Tibial nerve (tissue), 4 donors: ENCODE measurements around the gene MTCL1. TPM values are rescaled to one million over a fixed set of nuclear protein-coding genes. Genes with fewer than 3 reads are reported as not detected.
"Not testable (repeated sequence)": the region's sequence is repeated elsewhere in the genome, so short reads cannot be mapped to it uniquely, and the experiment has no call there.

Experiments
- DNase-seq, 2 donors: peaks; one replicate each; pipeline ENCODE4 v3.0.0-alpha.2; 2019; ENCODE audit warnings: low spot score in 2 of 2
- H3K27ac ChIP-seq, 4 donors: fragments of 200-600 bp; sonication (generic) in 3 of 4; one replicate each; pipeline ENCODE4 v1.5.1; 2017 to 2019; ENCODE audit warnings: mild to moderate bottlenecking in 1 of 4
- H3K27me3 ChIP-seq, 2 donors: fragments of 200-600 bp; sonication (generic) in 1 of 2; one replicate each; pipeline versions ENCODE4 v1.5.1 to v1.6.0; 2017 to 2019
- H3K36me3 ChIP-seq, 3 donors: fragments of 200-600 bp; sonication (generic); one replicate each; pipeline ENCODE4 v1.5.1; 2018 to 2019
- H3K4me1 ChIP-seq, 4 donors: fragments of 200-600 bp; sonication (generic) in 3 of 4; one replicate each; pipeline ENCODE4 v1.5.1; 2017 to 2019
- H3K4me3 ChIP-seq, 4 donors: fragments of 200-600 bp; sonication (generic) in 3 of 4; one replicate each; pipeline ENCODE4 v1.5.1; 2017 to 2019; ENCODE audit warnings: mild to moderate bottlenecking in 1 of 4, moderate library complexity in 1 of 4
- H3K9me3 ChIP-seq, 4 donors: fragments of 200-600 bp; sonication (generic) in 3 of 4; one replicate each; pipeline ENCODE4 v1.5.1; 2017 to 2019
- EP300 ChIP-seq, 2 donors: sonication (generic); formaldehyde crosslinking; IDR thresholded peaks; one replicate each; pipeline ENCODE4 v1.6.1; 2017; ENCODE audit warnings: antibody characterized with exemption in 2 of 2, mild to moderate bottlenecking in 1 of 2
- POLR2A ChIP-seq, 2 donors: fragments of 450-650 bp; IDR thresholded peaks; one replicate each; pipeline ENCODE4 v1.6.1; 2017; ENCODE audit warnings: antibody characterized with exemption in 2 of 2, mild to moderate bottlenecking in 2 of 2, moderate library complexity in 2 of 2
- WGBS, 2 donors: methylation state at CpG; one replicate each; pipeline ENCODE4 v1.1.5; 2018; 5-methylcytosine and 5-hydroxymethylcytosine counted together
- total RNA-seq, 4 donors: library from RNA; depleted of rRNA; stranded (reverse); fragments of >200 nt; gene quantifications; one replicate each; pipeline ENCODE4 v1.1.0, GENCODE V29; 2016
- TF ChIP-seq, protein P1 (sequence below), 5 experiments: fragments of 200-600 bp in 3 of 5; fragments of 450-650 bp in 2 of 5; sonication (generic) in 3 of 5; IDR thresholded peaks; one replicate each; pipeline ENCODE4 v1.5.1; 2016 to 2019; ENCODE audit warnings: antibody characterized with exemption in 5 of 5, mild to moderate bottlenecking in 3 of 5, moderate library complexity in 2 of 5

The MTCL1 gene
- total RNA-seq, 4 donors from 2014 or later, result 4.6 to 18.3 (median 5.3) TPM

DNA sequence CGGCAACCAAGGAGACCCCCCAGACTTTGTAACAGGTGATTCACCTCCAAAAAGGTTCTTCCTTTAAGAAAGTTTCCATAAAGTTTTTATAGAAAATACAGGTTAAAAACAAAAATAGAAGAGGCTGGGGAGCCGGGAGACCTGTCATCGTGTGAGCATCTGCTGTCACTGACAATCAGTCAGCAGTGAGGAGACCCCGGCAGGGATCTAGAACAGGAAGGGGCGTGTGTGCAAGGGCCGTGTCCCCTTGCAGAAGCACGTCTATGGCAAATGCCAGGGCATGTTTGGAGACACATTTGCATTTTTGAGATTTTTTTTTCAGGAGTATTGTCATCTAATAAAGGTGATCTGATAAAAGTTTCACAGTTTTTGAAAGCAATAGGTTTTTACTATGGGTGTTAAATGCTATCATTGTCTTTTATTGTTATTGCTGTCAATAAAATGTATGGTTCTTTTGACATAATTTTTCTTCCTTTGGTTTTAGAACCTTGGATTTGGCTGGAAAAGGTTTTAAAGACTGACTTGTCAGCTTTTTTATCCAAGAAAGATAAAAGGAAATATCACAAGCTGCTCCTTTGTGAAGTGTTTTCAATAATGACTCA, 52.1 kb downstream of the MTCL1 start:
- 76 to 79% methylated on average over 7 of the region's 7 CpGs for WGBS, 2 donors

DNA sequence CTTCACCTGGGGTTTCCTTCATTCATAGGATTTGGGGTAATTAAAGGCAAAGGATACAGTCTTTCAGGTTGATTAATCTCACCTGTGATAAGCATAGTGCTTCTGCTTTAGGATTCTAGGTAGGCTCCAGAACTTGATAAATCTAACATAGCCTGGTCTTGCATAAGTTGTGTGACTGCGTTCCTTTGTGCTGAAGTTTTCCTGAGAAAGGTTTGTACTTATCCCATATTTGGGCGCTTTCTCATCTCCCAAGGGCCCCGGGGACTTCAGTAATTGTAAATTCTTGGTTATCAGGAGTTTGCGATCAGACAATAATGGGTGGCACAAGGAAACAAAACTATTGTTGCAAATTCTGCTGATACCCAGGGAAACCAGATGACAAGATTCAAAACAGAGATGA, 53.1 kb downstream of the MTCL1 start:
- Histone ChIP-seq H3K4me3 (no peak overlapping the region), H3K27ac (no peak overlapping the region), H3K9me3 (no peaks in the 10 kb centered on the region), H3K27me3 (no peaks in the 10 kb centered on the region), H3K36me3 (no peaks in the 10 kb centered on the region), H3K4me1 (no peaks in the 10 kb centered on the region)
- 94 to 97% methylated on average over 4 of the region's 4 CpGs for WGBS, 2 donors
- no peak for DNase-seq
- TF ChIP-seq, protein P1, sequence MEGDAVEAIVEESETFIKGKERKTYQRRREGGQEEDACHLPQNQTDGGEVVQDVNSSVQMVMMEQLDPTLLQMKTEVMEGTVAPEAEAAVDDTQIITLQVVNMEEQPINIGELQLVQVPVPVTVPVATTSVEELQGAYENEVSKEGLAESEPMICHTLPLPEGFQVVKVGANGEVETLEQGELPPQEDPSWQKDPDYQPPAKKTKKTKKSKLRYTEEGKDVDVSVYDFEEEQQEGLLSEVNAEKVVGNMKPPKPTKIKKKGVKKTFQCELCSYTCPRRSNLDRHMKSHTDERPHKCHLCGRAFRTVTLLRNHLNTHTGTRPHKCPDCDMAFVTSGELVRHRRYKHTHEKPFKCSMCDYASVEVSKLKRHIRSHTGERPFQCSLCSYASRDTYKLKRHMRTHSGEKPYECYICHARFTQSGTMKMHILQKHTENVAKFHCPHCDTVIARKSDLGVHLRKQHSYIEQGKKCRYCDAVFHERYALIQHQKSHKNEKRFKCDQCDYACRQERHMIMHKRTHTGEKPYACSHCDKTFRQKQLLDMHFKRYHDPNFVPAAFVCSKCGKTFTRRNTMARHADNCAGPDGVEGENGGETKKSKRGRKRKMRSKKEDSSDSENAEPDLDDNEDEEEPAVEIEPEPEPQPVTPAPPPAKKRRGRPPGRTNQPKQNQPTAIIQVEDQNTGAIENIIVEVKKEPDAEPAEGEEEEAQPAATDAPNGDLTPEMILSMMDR (IDR thresholded peaks at IDR 0.05), result no peak
- TF ChIP-seq EP300 (IDR thresholded peaks at IDR 0.05) (no peak), POLR2A (IDR thresholded peaks at IDR 0.05) (no peak)

More for the DNA sequence above, 52.1 kb downstream of the MTCL1 start:
- TF ChIP-seq, protein P1 (IDR thresholded peaks at IDR 0.05), result no peak
- TF ChIP-seq POLR2A (IDR thresholded peaks at IDR 0.05), result no peak
- TF ChIP-seq EP300 (IDR thresholded peaks at IDR 0.05), result no peak
- Histone ChIP-seq H3K4me3 (no peak overlapping the region), H3K27me3 (no peaks in the 10 kb centered on the region), H3K4me1 (no peaks in the 10 kb centered on the region), H3K9me3 (no peaks in the 10 kb centered on the region), H3K36me3 (no peaks in the 10 kb centered on the region), H3K27ac (no peak overlapping the region)
- DNase-seq, result no peak

DNA sequence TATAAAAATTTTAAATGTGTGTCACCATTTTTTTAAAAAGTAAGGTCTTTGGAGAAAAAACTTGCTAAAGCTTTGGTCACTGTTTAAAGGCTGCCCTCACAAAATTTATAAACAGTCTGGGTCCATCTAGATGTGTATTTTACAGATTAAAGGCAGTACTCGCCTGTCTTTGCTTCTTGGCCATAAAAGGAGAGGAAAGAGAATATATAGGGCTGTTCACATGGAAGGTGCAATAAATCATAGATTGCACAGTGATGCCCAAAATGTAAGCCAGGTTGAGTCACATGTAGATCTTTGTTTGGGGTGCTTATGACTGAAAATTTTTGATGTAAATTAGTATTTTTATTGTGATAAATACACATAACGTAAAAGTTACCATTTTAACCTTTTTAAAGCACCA, 55.6 kb downstream of the MTCL1 start:
- WGBS, 2 donors, result 92 to 98% methylated on average over 2 of the region's 2 CpGs
- Histone ChIP-seq H3K27me3 (no peaks in the 10 kb centered on the region), H3K9me3 (no peaks in the 10 kb centered on the region), H3K36me3 (no peaks in the 10 kb centered on the region), H3K4me1 (no peaks in the 10 kb centered on the region), H3K27ac (no peak overlapping the region), H3K4me3 (no peak overlapping the region)
- TF ChIP-seq EP300 (IDR thresholded peaks at IDR 0.05), result no peak
- TF ChIP-seq, protein P1 (IDR thresholded peaks at IDR 0.05), result no peak
- no peak for TF ChIP-seq POLR2A (IDR thresholded peaks at IDR 0.05)
- DNase-seq, result no peak

DNA sequence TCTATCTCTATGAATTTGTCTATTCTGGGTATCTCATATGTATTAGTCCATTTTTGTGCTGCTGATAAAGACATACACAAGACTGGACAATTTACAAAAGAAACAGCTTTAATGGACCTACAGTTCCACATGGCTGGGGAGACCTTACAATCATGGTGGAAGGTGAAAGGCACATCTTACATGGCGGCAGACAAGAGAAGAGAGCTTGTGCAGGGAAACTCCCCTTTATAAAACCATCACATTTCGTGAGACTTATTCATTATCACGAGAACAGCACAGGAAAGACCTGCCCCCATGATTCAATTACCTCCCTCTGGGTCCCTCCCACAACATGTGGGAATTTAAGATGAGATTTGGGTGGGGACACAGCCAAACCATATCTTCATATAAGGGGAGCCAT, 56.2 kb downstream of the MTCL1 start:
- H3K4me1 ChIP-seq, H3K27me3 ChIP-seq, H3K9me3 ChIP-seq, DNase-seq, H3K4me3 ChIP-seq, H3K36me3 ChIP-seq, H3K27ac ChIP-seq: not testable (repeated sequence)
- 91 to 95% methylated on average over 3 of the region's 3 CpGs for WGBS, 2 donors

DNA sequence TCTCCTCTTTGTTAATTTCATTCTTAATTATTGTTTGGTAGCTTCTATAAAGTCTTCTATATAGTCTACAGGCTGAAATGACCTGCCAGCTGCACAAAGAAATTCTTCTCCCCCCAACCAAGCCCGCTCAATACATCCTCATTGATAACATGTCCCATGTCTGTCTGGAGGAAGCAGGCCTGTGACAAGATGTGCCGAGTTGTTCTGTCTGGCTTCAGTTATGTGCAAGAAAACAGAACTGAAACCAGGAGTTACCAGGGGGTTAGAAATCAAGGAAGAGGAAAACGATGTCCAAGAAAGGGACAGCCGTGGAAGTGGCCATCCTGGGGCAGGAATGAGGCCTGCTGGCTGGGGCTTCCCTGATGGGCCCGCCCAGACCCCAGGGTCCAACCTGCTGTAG, 57.6 kb downstream of the MTCL1 start:
- 82 to 83% methylated on average over 5 of the region's 5 CpGs for WGBS, 2 donors
- H3K27ac ChIP-seq, result no peak overlapping the region
- H3K27me3 ChIP-seq, result no peaks in the 10 kb centered on the region

More for the DNA sequence above, 57.6 kb downstream of the MTCL1 start:
- no peaks in the 10 kb centered on the region for H3K36me3 ChIP-seq
- no peak overlapping the region for H3K4me3 ChIP-seq
- H3K9me3 ChIP-seq, result no peaks in the 10 kb centered on the region
- no peak for DNase-seq
- no peaks in the 10 kb centered on the region for H3K4me1 ChIP-seq
- TF ChIP-seq EP300 (IDR thresholded peaks at IDR 0.05), result no peak
- TF ChIP-seq POLR2A (IDR thresholded peaks at IDR 0.05), result no peak
- TF ChIP-seq, protein P1 (IDR thresholded peaks at IDR 0.05), result no peak
